ENCODE measurements around the gene RPGRIP1L.

GRCh38 chr16:53565296-53565863, 138.3 kb downstream of the RPGRIP1L start:
- TF ChIP-seq CTCF (IDR thresholded peaks at IDR 0.05 in 4 of 5, conservative IDR thresholded peaks at IDR 0.05 in 1 of 5) (no peak), POLR2A (IDR thresholded peaks at IDR 0.05) (no peak)

Data from gastrocnemius medialis (tissue), 4 donors.